Measurements from ENCODE around the gene HOXD11.

DNA sequence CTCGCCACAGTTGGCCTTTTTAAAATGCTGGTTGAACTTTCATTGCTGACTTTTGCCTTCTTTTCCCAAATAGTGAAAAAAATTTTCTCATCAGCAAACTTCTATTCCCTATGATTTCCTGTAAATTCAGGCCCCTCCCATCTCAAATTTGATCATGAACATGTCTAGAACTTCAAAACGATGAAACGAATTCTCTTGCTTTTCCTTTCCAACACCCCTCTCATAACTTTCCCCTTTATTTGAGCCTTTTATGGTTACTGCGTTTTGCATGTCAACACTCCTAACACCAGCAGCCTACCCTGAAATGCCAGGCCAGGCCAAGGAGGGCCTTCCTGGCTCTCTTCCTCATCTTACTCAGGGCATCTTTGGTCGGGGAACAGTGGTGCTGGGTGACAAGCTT is 16.2 kb upstream of the HOXD11 start:
- TF ChIP-seq, protein P1, sequence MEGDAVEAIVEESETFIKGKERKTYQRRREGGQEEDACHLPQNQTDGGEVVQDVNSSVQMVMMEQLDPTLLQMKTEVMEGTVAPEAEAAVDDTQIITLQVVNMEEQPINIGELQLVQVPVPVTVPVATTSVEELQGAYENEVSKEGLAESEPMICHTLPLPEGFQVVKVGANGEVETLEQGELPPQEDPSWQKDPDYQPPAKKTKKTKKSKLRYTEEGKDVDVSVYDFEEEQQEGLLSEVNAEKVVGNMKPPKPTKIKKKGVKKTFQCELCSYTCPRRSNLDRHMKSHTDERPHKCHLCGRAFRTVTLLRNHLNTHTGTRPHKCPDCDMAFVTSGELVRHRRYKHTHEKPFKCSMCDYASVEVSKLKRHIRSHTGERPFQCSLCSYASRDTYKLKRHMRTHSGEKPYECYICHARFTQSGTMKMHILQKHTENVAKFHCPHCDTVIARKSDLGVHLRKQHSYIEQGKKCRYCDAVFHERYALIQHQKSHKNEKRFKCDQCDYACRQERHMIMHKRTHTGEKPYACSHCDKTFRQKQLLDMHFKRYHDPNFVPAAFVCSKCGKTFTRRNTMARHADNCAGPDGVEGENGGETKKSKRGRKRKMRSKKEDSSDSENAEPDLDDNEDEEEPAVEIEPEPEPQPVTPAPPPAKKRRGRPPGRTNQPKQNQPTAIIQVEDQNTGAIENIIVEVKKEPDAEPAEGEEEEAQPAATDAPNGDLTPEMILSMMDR (IDR thresholded peaks at IDR 0.05; ENCODE audit: low read length): no peak
- TF ChIP-seq EZH2 (IDR thresholded peaks at IDR 0.05; ENCODE audit: borderline replicate concordance, low read length): no peak
